GM12878 (cell line): ENCODE results near the gene EEF1AKMT3. TPM values are rescaled to one million over a fixed set of nuclear protein-coding genes. Genes with fewer than 3 reads are reported as not detected.

Source experiments
- BMI1 ChIP-seq: fragments of 450-650 bp; IDR thresholded peaks from 2 replicates; pipeline ENCODE4 v1.6.1; 2016; ENCODE audit warnings: mild to moderate bottlenecking, moderate library complexity, borderline replicate concordance
- FOS ChIP-seq: IDR thresholded peaks from 3 replicates; pipeline ENCODE4 v1.6.1; 2011; ENCODE audit warnings: borderline replicate concordance; ENCODE audit not compliant: insufficient read length; ENCODE audit errors: extremely low read depth
- LARP7 ChIP-seq: fragments of 450-650 bp; IDR thresholded peaks from 2 replicates; pipeline ENCODE4 v1.6.1; 2017; ENCODE audit warnings: mild to moderate bottlenecking
- PAX8 ChIP-seq: fragments of 450-650 bp; IDR thresholded peaks from 2 replicates; pipeline ENCODE4 v1.6.1; 2017; ENCODE audit warnings: mild to moderate bottlenecking, moderate library complexity
- RBBP5 ChIP-seq: fragments of 200-600 bp; sonication (generic); conservative IDR thresholded peaks from 2 replicates; pipeline ENCODE4 v1.6.1; 2016
- RUNX3 ChIP-seq: IDR thresholded peaks from 2 replicates; pipeline ENCODE4 v1.6.1; 2012; ENCODE audit warnings: low read length, inconsistent platforms
- SIX5 ChIP-seq: IDR thresholded peaks from 2 replicates; pipeline ENCODE4 v1.6.1; 2011; ENCODE audit warnings: mild to moderate bottlenecking, low read depth, low read length, moderate library complexity; ENCODE audit not compliant: severe bottlenecking
- ZNF622 ChIP-seq: fragments of 450-650 bp; IDR thresholded peaks from 2 replicates; pipeline ENCODE4 v1.6.1; 2017; ENCODE audit warnings: mild to moderate bottlenecking, inconsistent platforms
- polyA plus RNA-seq, 11 experiments: library from polyadenylated mRNA; depleted of rRNA in 4 of 11; unstranded in 6 of 11; stranded (reverse) in 5 of 11; fragments of >200 nt; fragmentation: Nextera tagmentation in 4 of 11; fragmentation: Illumina TruSeq in 1 of 11; extraction: Ambion mirVana in 4 of 11; extraction: Trizol in 1 of 11; gene quantifications; 1 replicate in 1 of 11; 2 replicates in 10 of 11; pipeline versions ENCODE4 v1.2.1 to v1.2.3, GENCODE V29; 2011 to 2016; ENCODE audit warnings: inconsistent platforms in 2 of 11, missing spikeins in 2 of 11, low read depth in 1 of 11
- total RNA-seq, 4 experiments: library from RNA; depleted of rRNA in 3 of 4; stranded (reverse); fragments of >200 nt in 3 of 4; fragmentation: Illumina TruSeq in 1 of 4; extraction: Trizol in 1 of 4; gene quantifications; 2 replicates each; pipeline versions ENCODE4 v1.2.1 to v1.2.3, GENCODE V29; 2013 to 2021
- TF ChIP-seq, protein P1 (sequence below): fragments of 450-650 bp; IDR thresholded peaks from 2 replicates; pipeline ENCODE4 v1.6.1; 2016; ENCODE audit warnings: mild to moderate bottlenecking
- TF ChIP-seq, protein P2 (sequence below): fragments of 450-650 bp; IDR thresholded peaks from 2 replicates; pipeline ENCODE4 v1.6.1; 2017; ENCODE audit warnings: mild to moderate bottlenecking, moderate library complexity
- TF ChIP-seq, protein P3 (sequence below): fragments of 450-650 bp; IDR thresholded peaks from 2 replicates; pipeline ENCODE4 v1.6.1; 2016; ENCODE audit warnings: mild to moderate bottlenecking
- TF ChIP-seq, protein P4 (sequence below): fragments of 450-650 bp; IDR thresholded peaks from 2 replicates; pipeline ENCODE4 v1.6.1; 2018; ENCODE audit warnings: mild to moderate bottlenecking, low read depth, moderate library complexity; ENCODE audit not compliant: partially characterized antibody
- TF ChIP-seq, protein P5 (sequence below): fragments of 450-650 bp; IDR thresholded peaks from 2 replicates; pipeline ENCODE4 v1.6.1; 2016; ENCODE audit warnings: mild to moderate bottlenecking, moderate library complexity, borderline replicate concordance
- TF ChIP-seq, protein P6 (sequence below): IDR thresholded peaks from 2 replicates; pipeline ENCODE4 v1.6.1; 2012; ENCODE audit warnings: low read depth, low read length, improper control_type of control experiment

EEF1AKMT3 gene
- total and polyA plus RNA-seq, 10 of the 15 experiments (the other 5 are each of a cell fraction or from before 2014, with no cell fraction given), result 1.2 to 8.2 (median 3.5) TPM

DNA sequence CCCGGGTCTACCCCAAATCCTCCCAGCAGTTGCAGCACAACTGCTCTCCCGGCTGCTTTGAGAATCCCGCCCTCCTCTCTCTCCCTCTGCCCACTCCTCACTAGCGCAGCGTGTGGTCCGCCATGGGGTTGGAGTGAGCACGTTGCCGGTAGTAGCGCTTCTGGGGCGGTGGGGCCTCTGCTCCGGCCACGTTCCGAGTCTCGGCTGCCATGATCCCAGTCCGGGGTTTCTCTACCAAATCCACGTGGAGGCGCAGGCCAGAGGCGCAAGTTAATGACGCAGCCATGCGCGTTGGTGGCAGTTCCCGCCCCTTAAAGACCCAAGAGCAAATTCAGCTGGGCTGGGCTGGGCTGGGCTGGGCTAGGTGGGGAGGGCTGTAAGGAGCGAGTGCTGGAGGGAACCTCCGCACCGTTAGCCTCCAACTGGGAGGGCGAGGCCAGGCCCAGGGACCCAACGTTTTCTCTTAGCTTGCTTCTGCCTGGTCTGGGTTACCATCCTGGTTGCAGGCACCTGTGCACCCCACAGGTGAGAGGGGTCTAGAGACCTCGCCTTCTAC, 463 bp upstream of the EEF1AKMT3 start, which contains the start of gene METTL1 (continued):
- TF ChIP-seq, protein P1, sequence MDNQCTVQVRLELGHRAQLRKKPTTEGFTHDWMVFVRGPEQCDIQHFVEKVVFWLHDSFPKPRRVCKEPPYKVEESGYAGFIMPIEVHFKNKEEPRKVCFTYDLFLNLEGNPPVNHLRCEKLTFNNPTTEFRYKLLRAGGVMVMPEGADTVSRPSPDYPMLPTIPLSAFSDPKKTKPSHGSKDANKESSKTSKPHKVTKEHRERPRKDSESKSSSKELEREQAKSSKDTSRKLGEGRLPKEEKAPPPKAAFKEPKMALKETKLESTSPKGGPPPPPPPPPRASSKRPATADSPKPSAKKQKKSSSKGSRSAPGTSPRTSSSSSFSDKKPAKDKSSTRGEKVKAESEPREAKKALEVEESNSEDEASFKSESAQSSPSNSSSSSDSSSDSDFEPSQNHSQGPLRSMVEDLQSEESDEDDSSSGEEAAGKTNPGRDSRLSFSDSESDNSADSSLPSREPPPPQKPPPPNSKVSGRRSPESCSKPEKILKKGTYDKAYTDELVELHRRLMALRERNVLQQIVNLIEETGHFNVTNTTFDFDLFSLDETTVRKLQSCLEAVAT, result peak; percentile 84
- TF ChIP-seq, protein P2, sequence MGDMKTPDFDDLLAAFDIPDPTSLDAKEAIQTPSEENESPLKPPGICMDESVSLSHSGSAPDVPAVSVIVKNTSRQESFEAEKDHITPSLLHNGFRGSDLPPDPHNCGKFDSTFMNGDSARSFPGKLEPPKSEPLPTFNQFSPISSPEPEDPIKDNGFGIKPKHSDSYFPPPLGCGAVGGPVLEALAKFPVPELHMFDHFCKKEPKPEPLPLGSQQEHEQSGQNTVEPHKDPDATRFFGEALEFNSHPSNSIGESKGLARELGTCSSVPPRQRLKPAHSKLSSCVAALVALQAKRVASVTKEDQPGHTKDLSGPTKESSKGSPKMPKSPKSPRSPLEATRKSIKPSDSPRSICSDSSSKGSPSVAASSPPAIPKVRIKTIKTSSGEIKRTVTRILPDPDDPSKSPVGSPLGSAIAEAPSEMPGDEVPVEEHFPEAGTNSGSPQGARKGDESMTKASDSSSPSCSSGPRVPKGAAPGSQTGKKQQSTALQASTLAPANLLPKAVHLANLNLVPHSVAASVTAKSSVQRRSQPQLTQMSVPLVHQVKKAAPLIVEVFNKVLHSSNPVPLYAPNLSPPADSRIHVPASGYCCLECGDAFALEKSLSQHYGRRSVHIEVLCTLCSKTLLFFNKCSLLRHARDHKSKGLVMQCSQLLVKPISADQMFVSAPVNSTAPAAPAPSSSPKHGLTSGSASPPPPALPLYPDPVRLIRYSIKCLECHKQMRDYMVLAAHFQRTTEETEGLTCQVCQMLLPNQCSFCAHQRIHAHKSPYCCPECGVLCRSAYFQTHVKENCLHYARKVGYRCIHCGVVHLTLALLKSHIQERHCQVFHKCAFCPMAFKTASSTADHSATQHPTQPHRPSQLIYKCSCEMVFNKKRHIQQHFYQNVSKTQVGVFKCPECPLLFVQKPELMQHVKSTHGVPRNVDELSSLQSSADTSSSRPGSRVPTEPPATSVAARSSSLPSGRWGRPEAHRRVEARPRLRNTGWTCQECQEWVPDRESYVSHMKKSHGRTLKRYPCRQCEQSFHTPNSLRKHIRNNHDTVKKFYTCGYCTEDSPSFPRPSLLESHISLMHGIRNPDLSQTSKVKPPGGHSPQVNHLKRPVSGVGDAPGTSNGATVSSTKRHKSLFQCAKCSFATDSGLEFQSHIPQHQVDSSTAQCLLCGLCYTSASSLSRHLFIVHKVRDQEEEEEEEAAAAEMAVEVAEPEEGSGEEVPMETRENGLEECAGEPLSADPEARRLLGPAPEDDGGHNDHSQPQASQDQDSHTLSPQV, result no peak
- TF ChIP-seq, protein P3, sequence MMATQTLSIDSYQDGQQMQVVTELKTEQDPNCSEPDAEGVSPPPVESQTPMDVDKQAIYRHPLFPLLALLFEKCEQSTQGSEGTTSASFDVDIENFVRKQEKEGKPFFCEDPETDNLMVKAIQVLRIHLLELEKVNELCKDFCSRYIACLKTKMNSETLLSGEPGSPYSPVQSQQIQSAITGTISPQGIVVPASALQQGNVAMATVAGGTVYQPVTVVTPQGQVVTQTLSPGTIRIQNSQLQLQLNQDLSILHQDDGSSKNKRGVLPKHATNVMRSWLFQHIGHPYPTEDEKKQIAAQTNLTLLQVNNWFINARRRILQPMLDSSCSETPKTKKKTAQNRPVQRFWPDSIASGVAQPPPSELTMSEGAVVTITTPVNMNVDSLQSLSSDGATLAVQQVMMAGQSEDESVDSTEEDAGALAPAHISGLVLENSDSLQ, result no peak
- TF ChIP-seq SIX5 (peak; percentile 25), RUNX3 (peak; percentile 48; the same call in 1 of the 2 replicates), PAX8 (no peak), RBBP5 (no peak), FOS (no peak), BMI1 (no peak), ZNF622 (no peak), LARP7 (peak; percentile 58; the same call in 1 of the 2 replicates)
- TF ChIP-seq, protein P4, sequence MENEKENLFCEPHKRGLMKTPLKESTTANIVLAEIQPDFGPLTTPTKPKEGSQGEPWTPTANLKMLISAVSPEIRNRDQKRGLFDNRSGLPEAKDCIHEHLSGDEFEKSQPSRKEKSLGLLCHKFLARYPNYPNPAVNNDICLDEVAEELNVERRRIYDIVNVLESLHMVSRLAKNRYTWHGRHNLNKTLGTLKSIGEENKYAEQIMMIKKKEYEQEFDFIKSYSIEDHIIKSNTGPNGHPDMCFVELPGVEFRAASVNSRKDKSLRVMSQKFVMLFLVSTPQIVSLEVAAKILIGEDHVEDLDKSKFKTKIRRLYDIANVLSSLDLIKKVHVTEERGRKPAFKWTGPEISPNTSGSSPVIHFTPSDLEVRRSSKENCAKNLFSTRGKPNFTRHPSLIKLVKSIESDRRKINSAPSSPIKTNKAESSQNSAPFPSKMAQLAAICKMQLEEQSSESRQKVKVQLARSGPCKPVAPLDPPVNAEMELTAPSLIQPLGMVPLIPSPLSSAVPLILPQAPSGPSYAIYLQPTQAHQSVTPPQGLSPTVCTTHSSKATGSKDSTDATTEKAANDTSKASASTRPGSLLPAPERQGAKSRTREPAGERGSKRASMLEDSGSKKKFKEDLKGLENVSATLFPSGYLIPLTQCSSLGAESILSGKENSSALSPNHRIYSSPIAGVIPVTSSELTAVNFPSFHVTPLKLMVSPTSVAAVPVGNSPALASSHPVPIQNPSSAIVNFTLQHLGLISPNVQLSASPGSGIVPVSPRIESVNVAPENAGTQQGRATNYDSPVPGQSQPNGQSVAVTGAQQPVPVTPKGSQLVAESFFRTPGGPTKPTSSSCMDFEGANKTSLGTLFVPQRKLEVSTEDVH, result peak; percentile 72
- TF ChIP-seq, protein P5, sequence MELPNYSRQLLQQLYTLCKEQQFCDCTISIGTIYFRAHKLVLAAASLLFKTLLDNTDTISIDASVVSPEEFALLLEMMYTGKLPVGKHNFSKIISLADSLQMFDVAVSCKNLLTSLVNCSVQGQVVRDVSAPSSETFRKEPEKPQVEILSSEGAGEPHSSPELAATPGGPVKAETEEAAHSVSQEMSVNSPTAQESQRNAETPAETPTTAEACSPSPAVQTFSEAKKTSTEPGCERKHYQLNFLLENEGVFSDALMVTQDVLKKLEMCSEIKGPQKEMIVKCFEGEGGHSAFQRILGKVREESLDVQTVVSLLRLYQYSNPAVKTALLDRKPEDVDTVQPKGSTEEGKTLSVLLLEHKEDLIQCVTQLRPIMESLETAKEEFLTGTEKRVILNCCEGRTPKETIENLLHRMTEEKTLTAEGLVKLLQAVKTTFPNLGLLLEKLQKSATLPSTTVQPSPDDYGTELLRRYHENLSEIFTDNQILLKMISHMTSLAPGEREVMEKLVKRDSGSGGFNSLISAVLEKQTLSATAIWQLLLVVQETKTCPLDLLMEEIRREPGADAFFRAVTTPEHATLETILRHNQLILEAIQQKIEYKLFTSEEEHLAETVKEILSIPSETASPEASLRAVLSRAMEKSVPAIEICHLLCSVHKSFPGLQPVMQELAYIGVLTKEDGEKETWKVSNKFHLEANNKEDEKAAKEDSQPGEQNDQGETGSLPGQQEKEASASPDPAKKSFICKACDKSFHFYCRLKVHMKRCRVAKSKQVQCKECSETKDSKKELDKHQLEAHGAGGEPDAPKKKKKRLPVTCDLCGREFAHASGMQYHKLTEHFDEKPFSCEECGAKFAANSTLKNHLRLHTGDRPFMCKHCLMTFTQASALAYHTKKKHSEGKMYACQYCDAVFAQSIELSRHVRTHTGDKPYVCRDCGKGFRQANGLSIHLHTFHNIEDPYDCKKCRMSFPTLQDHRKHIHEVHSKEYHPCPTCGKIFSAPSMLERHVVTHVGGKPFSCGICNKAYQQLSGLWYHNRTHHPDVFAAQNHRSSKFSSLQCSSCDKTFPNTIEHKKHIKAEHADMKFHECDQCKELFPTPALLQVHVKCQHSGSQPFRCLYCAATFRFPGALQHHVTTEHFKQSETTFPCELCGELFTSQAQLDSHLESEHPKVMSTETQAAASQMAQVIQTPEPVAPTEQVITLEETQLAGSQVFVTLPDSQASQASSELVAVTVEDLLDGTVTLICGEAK, result peak; percentile 41; the same call in 1 of the 2 replicates
- TF ChIP-seq, protein P6, sequence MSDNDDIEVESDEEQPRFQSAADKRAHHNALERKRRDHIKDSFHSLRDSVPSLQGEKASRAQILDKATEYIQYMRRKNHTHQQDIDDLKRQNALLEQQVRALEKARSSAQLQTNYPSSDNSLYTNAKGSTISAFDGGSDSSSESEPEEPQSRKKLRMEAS, result peak; percentile 100
